ENCODE measurements around the gene OLR1. TPM values are rescaled to one million over a fixed set of nuclear protein-coding genes. Genes with fewer than 3 reads are reported as not detected.
"Not testable (repeated sequence)": the region's sequence is repeated elsewhere in the genome, so short reads cannot be mapped to it uniquely, and the experiment has no call there.

Gene OLR1
- total and polyA plus RNA-seq, 9 donors = 0.10 to 12.3 (median 0.74) TPM

GRCh38 chr12:10194160-10194670, 22.3 kb upstream of the OLR1 start:
- DNase-seq = no peak
- Histone ChIP-seq H3K36me3 (no peaks in the 10 kb centered on the region), H3K4me3 (no peak overlapping the region), H3K9me3 (no peaks in the 10 kb centered on the region), H3K4me1 (ENCODE audit: insufficient read depth) (no peaks in the 10 kb centered on the region), H3K27me3 (no peaks in the 10 kb centered on the region), H3K27ac (no peak overlapping the region)
- TF ChIP-seq, protein P1, sequence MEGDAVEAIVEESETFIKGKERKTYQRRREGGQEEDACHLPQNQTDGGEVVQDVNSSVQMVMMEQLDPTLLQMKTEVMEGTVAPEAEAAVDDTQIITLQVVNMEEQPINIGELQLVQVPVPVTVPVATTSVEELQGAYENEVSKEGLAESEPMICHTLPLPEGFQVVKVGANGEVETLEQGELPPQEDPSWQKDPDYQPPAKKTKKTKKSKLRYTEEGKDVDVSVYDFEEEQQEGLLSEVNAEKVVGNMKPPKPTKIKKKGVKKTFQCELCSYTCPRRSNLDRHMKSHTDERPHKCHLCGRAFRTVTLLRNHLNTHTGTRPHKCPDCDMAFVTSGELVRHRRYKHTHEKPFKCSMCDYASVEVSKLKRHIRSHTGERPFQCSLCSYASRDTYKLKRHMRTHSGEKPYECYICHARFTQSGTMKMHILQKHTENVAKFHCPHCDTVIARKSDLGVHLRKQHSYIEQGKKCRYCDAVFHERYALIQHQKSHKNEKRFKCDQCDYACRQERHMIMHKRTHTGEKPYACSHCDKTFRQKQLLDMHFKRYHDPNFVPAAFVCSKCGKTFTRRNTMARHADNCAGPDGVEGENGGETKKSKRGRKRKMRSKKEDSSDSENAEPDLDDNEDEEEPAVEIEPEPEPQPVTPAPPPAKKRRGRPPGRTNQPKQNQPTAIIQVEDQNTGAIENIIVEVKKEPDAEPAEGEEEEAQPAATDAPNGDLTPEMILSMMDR (IDR thresholded peaks at IDR 0.05) = no peak
- TF ChIP-seq EP300 (IDR thresholded peaks at IDR 0.05) = no peak
- no peak for TF ChIP-seq POLR2A (IDR thresholded peaks at IDR 0.05)
- intact Hi-C loops (cut with DNase I) = no loop called here
- WGBS, 3 donors = 84 to 88% (median 88%) methylated on average over 3 of the region's 3 CpGs

- DNase-seq = no peak
- H3K4me1 ChIP-seq (ENCODE audit: insufficient read depth) = no peaks in the 10 kb centered on the region
- H3K9me3 ChIP-seq = no peaks in the 10 kb centered on the region
- intact Hi-C loops (cut with DNase I) = no loop called here
- no peaks in the 10 kb centered on the region for H3K36me3 ChIP-seq
- H3K4me3 ChIP-seq = no peak overlapping the region
- no peak overlapping the region for H3K27ac ChIP-seq
- TF ChIP-seq, protein P1 (IDR thresholded peaks at IDR 0.05) = no peak
- TF ChIP-seq POLR2A (IDR thresholded peaks at IDR 0.05) (no peak), EP300 (IDR thresholded peaks at IDR 0.05) (no peak)
- H3K27me3 ChIP-seq = no peaks in the 10 kb centered on the region
- WGBS, 3 donors = 8 to 23% (median 18%) methylated on average over 2 of the region's 2 CpGs
These were observed 19.9 kb upstream of the OLR1 start for GRCh38 chr12:10191865-10192264.

GRCh38 chr12:10190558-10191388, 18.8 kb upstream of the OLR1 start:
- 58 to 63% (median 62%) methylated on average over 13 of the region's 13 CpGs for WGBS, 3 donors
- intact Hi-C loops (cut with DNase I) = no loop called here
- peak in 1 of 5 donors; percentile 53 for DNase-seq
- H3K27me3 ChIP-seq = no peaks in the 10 kb centered on the region
- no peak overlapping the region for H3K4me3 ChIP-seq
- H3K9me3 ChIP-seq = no peaks in the 10 kb centered on the region
- no peaks in the 10 kb centered on the region for H3K4me1 ChIP-seq (ENCODE audit: insufficient read depth)
- TF ChIP-seq, protein P1 (IDR thresholded peaks at IDR 0.05) = peak in 2 of 3 donors; percentile 23 to 47
- TF ChIP-seq EP300 (IDR thresholded peaks at IDR 0.05) = no peak
- no peak overlapping the region for H3K27ac ChIP-seq
- H3K36me3 ChIP-seq = no peaks in the 10 kb centered on the region

- 14 to 17% (median 17%) methylated on average over 5 of the region's 5 CpGs for WGBS, 3 donors
- DNase-seq = peak in 4 of 5 donors; percentile 23 to 59 (median 42)
- Histone ChIP-seq H3K4me1 (ENCODE audit: insufficient read depth) (no peaks in the 10 kb centered on the region), H3K27ac (peak overlapping the region in 1 of 2 donors; percentile 30), H3K27me3 (no peaks in the 10 kb centered on the region), H3K9me3 (no peaks in the 10 kb centered on the region), H3K4me3 (no peak overlapping the region), H3K36me3 (no peaks in the 10 kb centered on the region)
- intact Hi-C loops (cut with DNase I) = no loop called here
- TF ChIP-seq, protein P1 (IDR thresholded peaks at IDR 0.05) = no peak
- no peak for TF ChIP-seq EP300 (IDR thresholded peaks at IDR 0.05)
- no peak for TF ChIP-seq POLR2A (IDR thresholded peaks at IDR 0.05)
These were observed 17.7 kb upstream of the OLR1 start for GRCh38 chr12:10189653-10190052.

GRCh38 chr12:10186958-10187357, 15.0 kb upstream of the OLR1 start:
- 83 to 90% (median 87%) methylated on average over 6 of the region's 6 CpGs for WGBS, 3 donors

More at GRCh38 chr12:10186958-10187357, 15.0 kb upstream of the OLR1 start:
- H3K9me3 ChIP-seq; H3K4me1 ChIP-seq (ENCODE audit: insufficient read depth); intact Hi-C loops (cut with DNase I); H3K27ac ChIP-seq; H3K27me3 ChIP-seq; DNase-seq; H3K4me3 ChIP-seq; H3K36me3 ChIP-seq: not testable (repeated sequence)

Data from ovary (tissue), 9 donors.